Trophoblast cell (in vitro differentiated cells and primary cell): ENCODE results near the gene WDR82.

Experiments used
- DNase-seq, 2 donors: peaks; one replicate each; pipeline ENCODE4 v3.0.0-alpha.2; 2016
- H2AFZ ChIP-seq: 2 replicates; pipeline ENCODE4 v1.6.1; 2013; ENCODE audit warnings: low read length, moderate library complexity, mild to moderate bottlenecking; ENCODE audit not compliant: insufficient read depth, poor library complexity
- H2AK5ac ChIP-seq: 2 replicates; pipeline ENCODE4 v1.6.1; 2013; ENCODE audit warnings: mild to moderate bottlenecking, low read length
- H2BK120ac ChIP-seq: 2 replicates; pipeline ENCODE4 v1.6.1; 2013; ENCODE audit warnings: low read length, mild to moderate bottlenecking, moderate library complexity; ENCODE audit not compliant: insufficient read depth, poor library complexity
- H2BK12ac ChIP-seq: 2 replicates; pipeline ENCODE4 v1.6.1; 2013; ENCODE audit warnings: mild to moderate bottlenecking, low read length, moderate library complexity
- H2BK5ac ChIP-seq: 2 replicates; pipeline ENCODE4 v1.6.1; 2013; ENCODE audit warnings: low read length, low read depth, moderate library complexity, mild to moderate bottlenecking; ENCODE audit not compliant: poor library complexity
- H3K14ac ChIP-seq: 2 replicates; pipeline ENCODE4 v1.6.1; 2013; ENCODE audit warnings: mild to moderate bottlenecking, low read length
- H3K18ac ChIP-seq: 2 replicates; pipeline ENCODE4 v1.6.1; 2013; ENCODE audit warnings: mild to moderate bottlenecking, low read length
- H3K23ac ChIP-seq: 2 replicates; pipeline ENCODE4 v1.6.1; 2013; ENCODE audit warnings: low read length
- H3K27ac ChIP-seq: 2 replicates; pipeline ENCODE4 v1.5.1; 2013; ENCODE audit warnings: low read depth, mild to moderate bottlenecking, inconsistent platforms, low read length, moderate library complexity
- H3K27me3 ChIP-seq: 2 replicates; pipeline ENCODE4 v1.6.1; 2013; ENCODE audit warnings: inconsistent platforms, mild to moderate bottlenecking, low read length, moderate library complexity; ENCODE audit not compliant: insufficient read depth
- H3K36me3 ChIP-seq, 2 experiments: 1 replicate in 1 of 2; 2 replicates in 1 of 2; pipeline ENCODE4 v1.6.1; 2013; ENCODE audit warnings: low read length in 2 of 2, mild to moderate bottlenecking in 2 of 2, moderate library complexity in 1 of 2; ENCODE audit not compliant: insufficient read depth in 2 of 2, control insufficient read depth in 1 of 2
- H3K4ac ChIP-seq: 2 replicates; pipeline ENCODE4 v1.6.1; 2013; ENCODE audit warnings: low read depth, mild to moderate bottlenecking, low read length, moderate library complexity
- H3K4me1 ChIP-seq, 2 experiments: 1 replicate in 1 of 2; 2 replicates in 1 of 2; pipeline ENCODE4 v1.6.1; 2013; ENCODE audit warnings: low read length in 2 of 2, mild to moderate bottlenecking in 2 of 2, moderate library complexity in 1 of 2; ENCODE audit not compliant: insufficient read depth in 2 of 2, control insufficient read depth in 1 of 2
- H3K4me2 ChIP-seq: 2 replicates; pipeline ENCODE4 v1.6.1; 2013; ENCODE audit warnings: inconsistent platforms, mild to moderate bottlenecking, low read length, moderate library complexity
- H3K4me3 ChIP-seq: 2 replicates; pipeline ENCODE4 v1.5.1; 2013; ENCODE audit warnings: mild to moderate bottlenecking, low read depth, low read length, inconsistent platforms
- H3K79me1 ChIP-seq: one replicate; pipeline ENCODE4 v1.6.1; 2013; ENCODE audit warnings: low read length
- H3K79me2 ChIP-seq: 2 replicates; pipeline ENCODE4 v1.6.1; 2013; ENCODE audit warnings: low read length, mild to moderate bottlenecking; ENCODE audit not compliant: control insufficient read depth, insufficient read depth, poor library complexity
- H3K9ac ChIP-seq: 2 replicates; pipeline ENCODE4 v1.6.1; 2013; ENCODE audit warnings: mild to moderate bottlenecking, low read length
- H3K9me3 ChIP-seq: 2 replicates; pipeline ENCODE4 v1.6.1; 2013; ENCODE audit warnings: low read depth, mild to moderate bottlenecking, control low read depth, inconsistent platforms, low read length; ENCODE audit not compliant: insufficient read depth
- H4K12ac ChIP-seq: 2 replicates; pipeline ENCODE4 v1.6.1; 2013; ENCODE audit warnings: low read depth, mild to moderate bottlenecking, low read length, moderate library complexity
- H4K8ac ChIP-seq: 2 replicates; pipeline ENCODE4 v1.6.1; 2013; ENCODE audit warnings: low read depth, mild to moderate bottlenecking, low read length, moderate library complexity
- H4K91ac ChIP-seq: one replicate; pipeline ENCODE4 v1.6.1; 2013; ENCODE audit warnings: low read depth, mild to moderate bottlenecking, low read length, moderate library complexity
- WGBS: extraction: QIAGEN DNeasy Blood & Tissue Kit; methylation state at CpG from one replicate; pipeline ENCODE4 v1.1.7; 2013; ENCODE audit warnings: missing lambda C conversion rate; ENCODE audit not compliant: insufficient read length, insufficient coverage; ENCODE audit errors: extremely low coverage; 5-methylcytosine and 5-hydroxymethylcytosine counted together

The WDR82 gene

GRCh38 chr3:52290596-52291507 is 12.4 kb upstream of the WDR82 start:
- Histone ChIP-seq H2AFZ (no peak overlapping the region), H3K36me3 (peaks cover 2 to 10% of the 10 kb centered on the region in 2 experiments), H4K91ac (no peak overlapping the region), H2BK120ac (no peak overlapping the region), H3K18ac (no peak overlapping the region), H2AK5ac (no peak overlapping the region), H3K79me1 (peaks cover 2% of the 10 kb centered on the region), H3K4me3 (no peak overlapping the region), H3K23ac (no peak overlapping the region), H3K14ac (no peak overlapping the region), H4K12ac (no peak overlapping the region), H3K79me2 (peaks cover 2% of the 10 kb centered on the region), H3K4me2 (no peak overlapping the region), H2BK5ac (no peak overlapping the region), H2BK12ac (no peak overlapping the region), H4K8ac (no peak overlapping the region), H3K9ac (no peak overlapping the region), H3K9me3 (no peaks in the 10 kb centered on the region), H3K4ac (no peak overlapping the region), H3K27me3 (no peaks in the 10 kb centered on the region), H3K27ac (no peak overlapping the region), H3K4me1 (peaks cover 8 to 9% of the 10 kb centered on the region in 2 experiments)
- WGBS, result no CpG with 5 or more reads among the region's 23 CpGs
- no peak for DNase-seq

GRCh38 chr3:52289747-52290595 is 11.5 kb upstream of the WDR82 start:
- WGBS, result no CpG with 5 or more reads among the region's 15 CpGs
- no peak overlapping the region for H3K4ac ChIP-seq

GRCh38 chr3:52289338-52289746 is 10.9 kb upstream of the WDR82 start:
- Histone ChIP-seq H3K4me1 (peaks cover 8 to 9% of the 10 kb centered on the region in 2 experiments), H3K4me3 (no peak overlapping the region), H3K79me2 (peaks cover 2% of the 10 kb centered on the region), H4K12ac (no peak overlapping the region), H4K8ac (no peak overlapping the region), H2BK5ac (no peak overlapping the region), H2BK120ac (no peak overlapping the region), H3K27ac (no peak overlapping the region), H3K18ac (no peak overlapping the region), H3K79me1 (peaks cover 2% of the 10 kb centered on the region), H4K91ac (no peak overlapping the region), H3K4me2 (no peak overlapping the region), H2AK5ac (no peak overlapping the region), H3K14ac (no peak overlapping the region), H3K9ac (no peak overlapping the region), H3K9me3 (no peaks in the 10 kb centered on the region), H2AFZ (no peak overlapping the region), H2BK12ac (no peak overlapping the region), H3K4ac (no peak overlapping the region), H3K27me3 (no peaks in the 10 kb centered on the region), H3K36me3 (peaks cover 2 to 10% of the 10 kb centered on the region in 2 experiments), H3K23ac (no peak overlapping the region)
- DNase-seq, result peak; percentile 68 to 85
- no CpG with 5 or more reads among the region's 1 CpG for WGBS

More at GRCh38 chr3:52289747-52290595, 11.5 kb upstream of the WDR82 start:
- Histone ChIP-seq H3K4me1 (peaks cover 8 to 9% of the 10 kb centered on the region in 2 experiments), H3K27ac (no peak overlapping the region), H3K27me3 (no peaks in the 10 kb centered on the region), H3K79me2 (peaks cover 2% of the 10 kb centered on the region), H3K4me3 (no peak overlapping the region), H2BK5ac (no peak overlapping the region), H3K79me1 (peaks cover 2% of the 10 kb centered on the region), H4K91ac (no peak overlapping the region), H3K18ac (no peak overlapping the region), H2BK120ac (no peak overlapping the region), H3K9me3 (no peaks in the 10 kb centered on the region), H3K9ac (no peak overlapping the region), H2BK12ac (no peak overlapping the region), H3K36me3 (peaks cover 2 to 10% of the 10 kb centered on the region in 2 experiments), H3K23ac (no peak overlapping the region), H3K14ac (no peak overlapping the region), H4K8ac (no peak overlapping the region), H2AFZ (no peak overlapping the region), H4K12ac (no peak overlapping the region), H3K4me2 (no peak overlapping the region), H2AK5ac (no peak overlapping the region)
- DNase-seq, result no peak

GRCh38 chr3:52288674-52289073 is 10.2 kb upstream of the WDR82 start:
- no peak overlapping the region for H4K12ac ChIP-seq
- H2BK5ac ChIP-seq, result no peak overlapping the region
- no CpG with 5 or more reads among the region's 6 CpGs for WGBS
- no peaks in the 10 kb centered on the region for H3K27me3 ChIP-seq
- no peak overlapping the region for H3K9ac ChIP-seq
- H3K36me3 ChIP-seq, result peaks cover 2 to 10% of the 10 kb centered on the region in 2 experiments
- H3K23ac ChIP-seq, result no peak overlapping the region
- no peak overlapping the region for H3K27ac ChIP-seq
- no peak overlapping the region for H3K4me3 ChIP-seq
- no peak overlapping the region for H3K4me2 ChIP-seq
- peaks cover 8 to 9% of the 10 kb centered on the region in 2 experiments for H3K4me1 ChIP-seq
- H4K91ac ChIP-seq, result peak overlapping the region; percentile 32
- no peak overlapping the region for H2BK120ac ChIP-seq
- no peak overlapping the region for H2AFZ ChIP-seq
- peaks cover 2% of the 10 kb centered on the region for H3K79me2 ChIP-seq
- H3K14ac ChIP-seq, result no peak overlapping the region
- H3K18ac ChIP-seq, result no peak overlapping the region
- peaks cover 2% of the 10 kb centered on the region for H3K79me1 ChIP-seq
- no peaks in the 10 kb centered on the region for H3K9me3 ChIP-seq
- DNase-seq, result no peak
- H2BK12ac ChIP-seq, result no peak overlapping the region
- H3K4ac ChIP-seq, result peak overlapping the region; percentile 15
- H2AK5ac ChIP-seq, result peak overlapping the region; percentile 4
- H4K8ac ChIP-seq, result peak overlapping the region; percentile 48
